ENCODE results near the gene ZNF674.
"Not testable (repeated sequence)": the region's sequence is repeated elsewhere in the genome, so short reads cannot be mapped to it uniquely, and the experiment has no call there.

The ZNF674 gene

GRCh38 chrX:46485897-46486296 is 59.3 kb downstream of the ZNF674 start:
- no peak overlapping the region for H3K27ac ChIP-seq
- no peak for DNase-seq (ENCODE audit: low read depth, low spot score)

GRCh38 chrX:46478634-46479033 is 66.6 kb downstream of the ZNF674 start:
- not testable (repeated sequence) for DNase-seq (ENCODE audit: low read depth, low spot score); H3K27ac ChIP-seq

GRCh38 chrX:46477435-46477834 is 67.8 kb downstream of the ZNF674 start:
- DNase-seq (ENCODE audit: low read depth, low spot score): no peak
- H3K27ac ChIP-seq: no peak overlapping the region

- DNase-seq (ENCODE audit: low read depth, low spot score): no peak
- peak overlapping the region; percentile 15 for H3K27ac ChIP-seq
Measured at GRCh38 chrX:46465203-46465602, 80.0 kb downstream of the ZNF674 start.

GRCh38 chrX:46463682-46464081 is 81.5 kb downstream of the ZNF674 start:
- H3K27ac ChIP-seq: no peak overlapping the region
- no peak for DNase-seq (ENCODE audit: low read depth, low spot score)

GRCh38 chrX:46461660-46462191 is 83.5 kb downstream of the ZNF674 start:
- no peak for DNase-seq (ENCODE audit: low read depth, low spot score)

GRCh38 chrX:46460801-46461659 is 84.2 kb downstream of the ZNF674 start:
- H3K27ac ChIP-seq; DNase-seq (ENCODE audit: low read depth, low spot score): not testable (repeated sequence)

More at GRCh38 chrX:46461660-46462191, 83.5 kb downstream of the ZNF674 start:
- H3K27ac ChIP-seq: no peak overlapping the region

- DNase-seq (ENCODE audit: low read depth, low spot score): no peak
- no peak overlapping the region for H3K27ac ChIP-seq
Measured at GRCh38 chrX:46459603-46460002, 85.6 kb downstream of the ZNF674 start.

- no peak for DNase-seq (ENCODE audit: low read depth, low spot score)
- no peak overlapping the region for H3K27ac ChIP-seq
Measured at GRCh38 chrX:46456125-46456922, 88.9 kb downstream of the ZNF674 start.
